H1 (cell line): ENCODE measurements around the gene ARHGEF16. TPM values are rescaled to one million over a fixed set of nuclear protein-coding genes. Genes with fewer than 3 reads are reported as not detected.

ENCODE experiments used
- CHD7 ChIP-seq: fragments of 300-600 bp; sonication (generic); IDR thresholded peaks from 2 replicates; pipeline ENCODE4 v1.7.1; 2012; ENCODE audit warnings: low read length, moderate library complexity, mild to moderate bottlenecking, inconsistent platforms; ENCODE audit not compliant: insufficient replicate concordance
- HDAC6 ChIP-seq: IDR thresholded peaks from one replicate; pipeline ENCODE4 v1.7.1; 2012; ENCODE audit warnings: low read depth, mild to moderate bottlenecking, inconsistent platforms, low read length, moderate library complexity
- RNF2 ChIP-seq: fragments of 200-900, 300-1000 bp; sonication (generic); IDR thresholded peaks from 2 replicates; pipeline ENCODE4 v1.7.1; 2016; ENCODE audit warnings: borderline replicate concordance, low read depth, mild to moderate bottlenecking, antibody characterized with exemption, low read length; ENCODE audit not compliant: poor library complexity, severe bottlenecking; ENCODE audit errors: missing control alignments
- SP1 ChIP-seq: IDR thresholded peaks from 2 replicates; pipeline ENCODE4 v1.6.1; 2011; ENCODE audit warnings: low read depth, low read length
- polyA plus RNA-seq, 7 experiments: library from polyadenylated mRNA; depleted of rRNA in 3 of 7; stranded (reverse) in 5 of 7; unstranded in 2 of 7; fragments of >200 nt in 5 of 7; fragments of 200-250 nt in 2 of 7; gene quantifications; 1 replicate in 5 of 7; 2 replicates in 1 of 7; 4 replicates in 1 of 7; pipeline versions ENCODE4 v1.2.1 to v1.2.3, GENCODE V29; 2011 to 2013; ENCODE audit warnings: missing spikeins in 2 of 7, mixed read lengths in 2 of 7
- total RNA-seq: library from RNA; stranded (reverse); fragmentation: NEBNext Ultra II Directional; extraction: Animal tissue kit (Norgen Biotek cat#: 25700); gene quantifications from 2 replicates; pipeline ENCODE4 v1.2.1, GENCODE V29; 2021

Gene ARHGEF16
- total and polyA plus RNA-seq, 2 of the 8 experiments (the other 6 are each of a cell fraction or from before 2014, with no cell fraction given) = 18.3 to 20.7 TPM

GRCh38 chr1:3500265-3500835, 45.9 kb downstream of the ARHGEF16 start (continued):
- TF ChIP-seq RNF2 (no peak), HDAC6 (no peak), SP1 (no peak), CHD7 (no peak)
